WTC11 (cell line): ENCODE results near the gene OVCA2. TPM values are rescaled to one million over a fixed set of nuclear protein-coding genes. Genes with fewer than 3 reads are reported as not detected.
A peak's percentile ranks its signal among the peaks of the same experiment; 100 is the strongest.

Experiments used
- ATAC-seq: fragments of 200-7000 bp; cut with Tn5 transposase; 2 replicates; pipeline ENCODE4 v1.10.0; 2021; ENCODE audit warnings: mild to moderate bottlenecking, moderate library complexity
- CTCF ChIA-PET: fragments of 300-600 bp; sonication (Branson Sonifier 250); formaldehyde crosslinking; loops from one replicate; lab custom pipeline; 2021; ENCODE audit warnings: antibody characterized with exemption; lab: Charles Lee
- POLR2A ChIA-PET: fragments of 350-600 bp; sonication (Branson Sonifier 250); formaldehyde crosslinking; loops from one replicate; lab custom pipeline; 2021; ENCODE audit warnings: antibody characterized with exemption; lab: Charles Lee
- DNase-seq: peaks from one replicate; pipeline ENCODE4 v3.0.0; 2021; ENCODE audit warnings: low spot score
- H3K27ac Mint-ChIP-seq: 2 replicates; pipeline ENCODE4 v1.8.0; 2021; ENCODE audit warnings: mixed read lengths
- H3K27me3 Mint-ChIP-seq: 2 replicates; pipeline ENCODE4 v1.8.0; 2021; ENCODE audit warnings: low read depth, mild to moderate bottlenecking, moderate library complexity, mixed read lengths
- H3K36me3 Mint-ChIP-seq: 2 replicates; pipeline ENCODE4 v1.8.0; 2021; ENCODE audit warnings: mixed read lengths
- H3K4me1 Mint-ChIP-seq: 2 replicates; pipeline ENCODE4 v1.8.0; 2022; ENCODE audit warnings: mixed read lengths
- H3K4me3 Mint-ChIP-seq: 2 replicates; pipeline ENCODE4 v1.8.0; 2021; ENCODE audit warnings: mild to moderate bottlenecking, moderate library complexity, mixed read lengths
- H3K9me3 Mint-ChIP-seq: 2 replicates; pipeline ENCODE4 v1.8.0; 2021; ENCODE audit warnings: mixed read lengths
- AFF4 ChIP-seq: sonication (generic); formaldehyde crosslinking; IDR thresholded peaks from 2 replicates; pipeline ENCODE4 v1.8.1; 2023; ENCODE audit warnings: mild to moderate bottlenecking, missing genetic modification reagents, borderline replicate concordance
- AR ChIP-seq: fragments of 250-450 bp; sonication (Bioruptor Pico); IDR thresholded peaks from 2 replicates; pipeline ENCODE4 v1.9.0; 2021; ENCODE audit warnings: mild to moderate bottlenecking
- CBFB ChIP-seq: sonication (generic); formaldehyde crosslinking; IDR thresholded peaks from 2 replicates; pipeline ENCODE4 v1.8.1; 2022; ENCODE audit warnings: mild to moderate bottlenecking, low read depth, missing genetic modification reagents
- CREM ChIP-seq: sonication (generic); formaldehyde crosslinking; IDR thresholded peaks from 2 replicates; pipeline ENCODE4 v1.8.1; 2022; ENCODE audit warnings: mild to moderate bottlenecking, missing genetic modification reagents, moderate library complexity
- E2F1 ChIP-seq: sonication (generic); formaldehyde crosslinking; IDR thresholded peaks from 2 replicates; pipeline ENCODE4 v1.8.0; 2022; ENCODE audit warnings: mild to moderate bottlenecking, missing genetic modification reagents
- FOXK1 ChIP-seq: sonication (generic); formaldehyde crosslinking; IDR thresholded peaks from 2 replicates; pipeline ENCODE4 v1.8.0; 2022; ENCODE audit warnings: mild to moderate bottlenecking, moderate library complexity, missing genetic modification reagents
- GTF2I ChIP-seq: fragments of 250-450 bp; sonication (Bioruptor Pico); conservative IDR thresholded peaks from 2 replicates; pipeline ENCODE4 v1.4.0; 2021; ENCODE audit warnings: mild to moderate bottlenecking
- IRF2 ChIP-seq: sonication (generic); formaldehyde crosslinking; IDR thresholded peaks from 2 replicates; pipeline ENCODE4 v1.8.0; 2022; ENCODE audit warnings: low read depth, missing genetic modification reagents, borderline replicate concordance
- JAZF1 ChIP-seq: fragments of 250-450 bp; sonication (Bioruptor Pico); IDR thresholded peaks from 2 replicates; pipeline ENCODE4 v1.9.0; 2021; ENCODE audit warnings: moderate library complexity, mild to moderate bottlenecking, inconsistent platforms
- KAT7 ChIP-seq: sonication (generic); formaldehyde crosslinking; IDR thresholded peaks from 2 replicates; pipeline ENCODE4 v1.8.1; 2023; ENCODE audit warnings: missing genetic modification reagents, mild to moderate bottlenecking, borderline replicate concordance
- MYBL2 ChIP-seq: sonication (generic); formaldehyde crosslinking; IDR thresholded peaks from 2 replicates; pipeline ENCODE4 v1.8.1; 2023; ENCODE audit warnings: mild to moderate bottlenecking, moderate library complexity, missing genetic modification reagents
- NFE2L1 ChIP-seq: sonication (generic); formaldehyde crosslinking; IDR thresholded peaks from 2 replicates; pipeline ENCODE4 v1.8.1; 2023; ENCODE audit warnings: missing genetic modification reagents
- PRDM15 ChIP-seq: sonication (generic); formaldehyde crosslinking; IDR thresholded peaks from 2 replicates; pipeline ENCODE4 v1.8.0; 2022; ENCODE audit warnings: missing genetic modification reagents
- PREB ChIP-seq: sonication (generic); formaldehyde crosslinking; IDR thresholded peaks from 2 replicates; pipeline ENCODE4 v1.8.1; 2022; ENCODE audit warnings: mild to moderate bottlenecking, missing genetic modification reagents, moderate library complexity, borderline replicate concordance
- RORB ChIP-seq: fragments of 250-450 bp; sonication (Bioruptor Pico); IDR thresholded peaks from 2 replicates; pipeline ENCODE4 v1.9.0; 2021; ENCODE audit warnings: mild to moderate bottlenecking
- SMAD3 ChIP-seq: sonication (generic); formaldehyde crosslinking; IDR thresholded peaks from 2 replicates; pipeline ENCODE4 v1.8.0; 2022; ENCODE audit warnings: missing genetic modification reagents, mild to moderate bottlenecking, borderline replicate concordance
- SMAD4 ChIP-seq: sonication (generic); formaldehyde crosslinking; IDR thresholded peaks from 2 replicates; pipeline ENCODE4 v1.8.0; 2022; ENCODE audit warnings: mild to moderate bottlenecking, missing genetic modification reagents
- TCF7 ChIP-seq: sonication (generic); formaldehyde crosslinking; IDR thresholded peaks from 2 replicates; pipeline ENCODE4 v1.8.0; 2022; ENCODE audit warnings: mild to moderate bottlenecking, low read depth, missing genetic modification reagents, moderate library complexity
- ZNF396 ChIP-seq: fragments of 250-450 bp; sonication (Bioruptor Pico); IDR thresholded peaks from 2 replicates; pipeline ENCODE4 v1.8.0; 2021; ENCODE audit warnings: mild to moderate bottlenecking, moderate library complexity, borderline replicate concordance
- ZNF416 ChIP-seq: fragments of 250-450 bp; sonication (Bioruptor Pico); IDR thresholded peaks from 2 replicates; pipeline ENCODE4 v1.9.0; 2021; ENCODE audit warnings: mild to moderate bottlenecking, inconsistent platforms
- total RNA-seq: library from RNA; stranded (reverse); gene quantifications from 3 replicates; pipeline ENCODE4 v1.2.3, GENCODE V29; 2021

OVCA2 gene
- total RNA-seq, 1 experiment from 2014 or later, result 23.5 TPM

- TF ChIP-seq AFF4 (CRISPR knock-in tag) (no peak), CREM (CRISPR knock-in tag) (no peak), MYBL2 (CRISPR knock-in tag) (no peak), NFE2L1 (CRISPR knock-in tag) (no peak), FOXK1 (CRISPR knock-in tag) (peak; percentile 68; the same call in 1 of the 2 replicates), PREB (CRISPR knock-in tag) (no peak), TCF7 (CRISPR knock-in tag) (peak; percentile 63; the same call in 1 of the 2 replicates), ZNF396 (no peak), PRDM15 (CRISPR knock-in tag) (no peak; the same call in 1 of the 2 replicates)
These were observed 16.2 kb downstream of the OVCA2 start (continued) for GRCh38 chr17:2057760-2058585.

DNA sequence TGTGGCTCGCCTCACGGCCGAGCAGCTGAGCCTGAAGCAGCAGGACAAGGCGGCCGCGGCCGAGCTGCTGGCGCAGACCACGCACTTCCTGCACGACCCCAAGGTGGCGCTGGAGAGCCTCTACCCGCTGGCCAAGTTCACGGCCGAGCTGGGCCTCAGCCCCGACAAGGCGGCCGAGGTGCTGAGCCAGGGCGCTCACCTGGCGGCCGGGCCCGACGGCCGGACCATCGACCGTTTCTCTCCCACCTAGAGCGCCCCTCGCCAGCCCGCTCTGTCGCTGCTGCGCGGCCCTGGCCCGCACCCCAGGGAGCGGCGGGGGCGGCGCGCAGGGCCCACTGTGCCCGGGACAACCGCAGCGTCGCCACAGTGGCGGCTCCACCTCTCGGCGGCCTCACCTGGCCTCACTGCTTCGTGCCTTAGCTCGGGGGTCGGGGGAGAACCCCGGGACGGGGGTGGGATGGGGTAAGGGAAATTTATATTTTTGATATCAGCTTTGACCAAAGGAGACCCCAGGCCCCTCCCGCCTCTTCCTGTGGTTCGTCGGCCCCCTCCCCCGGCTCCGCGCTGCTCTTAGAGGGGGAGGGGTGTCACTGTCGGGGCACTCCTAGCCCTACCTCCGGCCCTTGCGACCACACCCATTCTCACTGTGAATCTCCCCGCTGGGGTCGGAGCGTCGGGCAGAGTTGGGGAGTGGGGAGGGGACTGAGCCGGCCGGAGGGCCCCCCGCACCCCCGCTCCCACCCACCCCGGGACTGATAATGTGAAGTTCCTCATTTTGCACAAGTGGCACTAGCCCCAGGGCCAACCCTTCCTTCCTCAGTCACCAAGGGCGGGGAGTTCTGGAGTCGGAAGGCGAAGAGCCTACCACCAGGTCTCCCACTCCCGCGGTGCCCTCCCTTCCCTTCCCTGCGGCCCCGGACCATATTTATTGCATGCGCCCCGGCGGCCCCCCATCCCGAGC, 17.0 kb downstream of the OVCA2 start:
- Mint-ChIP-seq H3K36me3 (peaks cover 1% of the 10 kb centered on the region), H3K4me3 (peak overlapping the region; percentile 61), H3K27me3 (peaks cover 59% of the 10 kb centered on the region), H3K4me1 (peaks cover 28% of the 10 kb centered on the region), H3K27ac (no peak overlapping the region), H3K9me3 (no peaks in the 10 kb centered on the region)
- POLR2A ChIA-PET, result interaction anchor here (1.6 kb wide), 1 partner anchor 186 kb away, joined by 5 read pairs; no protein-coding TSS in a partner anchor
- CTCF ChIA-PET, result interaction anchor here (0.5 to 6.2 kb wide), 63 partner anchors 9 to 1696 kb away, joined by 3 to 229 read pairs (median 4); partner anchors contain the start of genes RTN4RL1, SMG6 and SRR
- DNase-seq (peak; percentile 92), ATAC-seq (peak; percentile 36)
- no peak for TF ChIP-seq E2F1 (CRISPR knock-in tag)
- no peak for TF ChIP-seq RORB
- TF ChIP-seq JAZF1 (CRISPR knock-in tag), result no peak
- no peak for TF ChIP-seq KAT7 (CRISPR knock-in tag)
- TF ChIP-seq IRF2 (CRISPR knock-in tag), result no peak
- no peak for TF ChIP-seq GTF2I
- peak; percentile 72; the same call in 1 of the 2 replicates for TF ChIP-seq ZNF416 (CRISPR knock-in tag)
- TF ChIP-seq CBFB, result no peak; the same call in 1 of the 2 replicates
- TF ChIP-seq AR (CRISPR knock-in tag), result no peak
- TF ChIP-seq SMAD4 (CRISPR knock-in tag), result no peak
- no peak for TF ChIP-seq TCF7 (CRISPR knock-in tag)
- TF ChIP-seq SMAD3 (CRISPR knock-in tag), result no peak
